ENCODE results near the gene PLD4.

GRCh38 chr14:104879983-104880565, 44.6 kb upstream of the PLD4 start:
- no peak for TF ChIP-seq EZH2 (IDR thresholded peaks at IDR 0.05; ENCODE audit: borderline replicate concordance, low read length)
- no peak for TF ChIP-seq CTCF (conservative IDR thresholded peaks at IDR 0.05 in 1 of 2, IDR thresholded peaks at IDR 0.05 in 1 of 2; ENCODE audit: extremely low read depth in 1 of 2, insufficient read depth in 1 of 2, low read depth in 1 of 2, low read length in 2 of 2)
